ENCODE data around the gene TMEM52. TPM values are rescaled to one million over a fixed set of nuclear protein-coding genes. Genes with fewer than 3 reads are reported as not detected.

Gene TMEM52
- polyA plus RNA-seq, 1 donor = 134 TPM

DNA sequence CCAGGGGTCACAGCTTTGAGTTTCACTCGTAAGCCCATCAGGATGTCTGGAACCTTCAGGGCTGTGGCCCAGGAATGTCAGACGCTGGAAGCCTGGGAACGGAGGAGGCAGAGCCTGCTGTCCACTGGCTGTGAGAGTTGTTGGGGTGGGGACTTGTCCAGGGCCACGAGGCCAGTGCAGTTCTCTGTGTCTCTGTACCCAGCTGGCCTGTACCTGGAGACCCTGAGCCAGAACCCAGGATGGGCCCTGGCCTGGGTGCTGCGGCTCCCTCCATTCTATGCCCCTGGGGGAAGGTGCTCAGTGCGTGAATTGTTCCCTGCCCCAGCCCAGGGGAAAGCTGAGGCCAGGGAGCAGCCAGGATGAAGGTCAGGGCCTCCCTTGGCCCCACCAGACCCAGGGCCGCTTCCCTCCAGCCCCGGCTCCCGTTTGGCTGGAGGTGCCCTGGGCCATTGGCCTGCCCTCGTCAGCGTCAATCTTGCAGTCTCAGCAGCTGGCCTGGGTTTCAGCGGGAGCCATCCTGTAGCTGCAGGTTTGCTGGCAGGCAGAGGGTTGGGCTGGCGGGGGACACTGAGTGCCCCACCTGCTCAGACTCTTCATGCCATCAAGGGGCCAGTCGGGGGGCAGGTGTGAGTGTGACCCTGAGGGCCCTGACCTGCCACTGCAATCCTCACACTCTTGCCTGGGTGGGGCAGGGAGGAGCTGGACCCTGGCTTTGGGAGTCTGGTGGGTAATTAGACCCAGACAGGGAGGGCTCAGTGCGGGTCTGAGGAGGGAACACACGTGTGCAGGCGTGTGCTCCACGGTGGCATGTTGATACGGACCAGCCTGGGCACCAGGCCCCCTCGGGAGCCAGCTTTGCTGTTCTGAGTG, 4.7 kb downstream of the TMEM52 start:
- no peak for DNase-seq

DNA sequence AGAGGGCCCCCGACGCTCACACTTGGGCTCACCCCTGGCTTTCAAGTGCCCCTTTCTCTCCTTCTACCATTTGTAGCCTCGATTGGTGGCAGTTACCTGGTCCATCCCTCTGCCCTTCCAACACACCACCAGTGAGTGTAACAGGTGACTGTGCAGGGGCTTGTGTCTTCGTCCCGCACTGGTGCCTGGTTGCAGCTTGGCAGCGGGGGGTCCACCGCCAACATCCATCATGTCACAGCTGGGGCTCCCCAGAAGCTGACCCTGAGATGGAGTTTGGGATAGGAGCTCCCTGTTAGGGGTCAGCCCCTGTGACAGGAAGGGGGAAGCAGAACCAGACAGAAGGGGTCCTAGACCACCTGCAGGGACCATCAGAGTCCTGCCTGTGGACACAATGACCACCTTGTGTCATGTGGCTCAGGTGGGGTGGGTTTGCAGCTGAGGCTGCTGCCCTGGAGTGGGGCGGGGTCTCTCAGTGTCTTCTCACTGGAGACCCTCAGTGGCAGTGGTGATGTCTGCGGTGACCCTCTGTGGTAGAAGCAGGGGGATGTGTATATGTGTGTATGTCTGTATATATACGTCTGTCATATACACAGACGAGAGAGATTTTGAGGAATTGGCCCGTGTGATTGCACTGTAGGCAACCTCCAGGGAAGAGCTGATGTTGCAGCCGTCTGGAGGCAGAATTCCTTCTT, 7.6 kb downstream of the TMEM52 start:
- DNase-seq = no peak

DNA sequence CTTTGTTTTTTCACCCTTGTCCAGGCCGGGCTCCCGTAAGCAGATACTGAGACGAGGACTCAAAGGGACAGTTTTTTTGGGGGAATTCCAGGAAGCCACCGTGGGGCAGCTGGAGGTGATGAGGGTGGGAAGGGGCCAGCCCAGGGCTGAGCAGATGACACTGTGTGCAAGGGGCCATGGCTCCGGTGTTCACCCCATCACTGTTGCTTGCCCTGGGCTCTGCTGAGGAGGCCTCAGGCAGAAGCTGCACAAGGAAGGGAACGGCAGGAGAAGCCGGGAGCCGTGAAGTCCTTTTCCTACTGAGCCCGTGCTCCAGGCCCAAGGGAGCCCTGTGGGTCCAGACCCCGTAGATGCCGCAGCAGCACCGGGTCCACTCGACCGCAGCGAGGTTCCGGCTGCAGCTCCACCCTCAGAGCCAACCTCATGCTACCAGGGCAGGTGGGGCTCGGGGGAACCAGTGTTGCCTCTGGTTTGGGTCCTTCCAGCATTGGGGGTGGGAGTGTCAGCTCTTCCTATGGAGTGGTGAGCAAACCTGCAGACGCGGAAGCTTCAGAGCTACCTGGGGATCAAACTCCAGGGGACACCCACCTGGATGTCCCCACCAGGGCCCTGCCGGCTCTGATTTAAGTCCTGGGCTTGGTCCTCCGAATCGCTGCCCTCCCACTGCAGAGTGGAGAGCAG, 8.3 kb downstream of the TMEM52 start:
- DNase-seq = no peak

DNA sequence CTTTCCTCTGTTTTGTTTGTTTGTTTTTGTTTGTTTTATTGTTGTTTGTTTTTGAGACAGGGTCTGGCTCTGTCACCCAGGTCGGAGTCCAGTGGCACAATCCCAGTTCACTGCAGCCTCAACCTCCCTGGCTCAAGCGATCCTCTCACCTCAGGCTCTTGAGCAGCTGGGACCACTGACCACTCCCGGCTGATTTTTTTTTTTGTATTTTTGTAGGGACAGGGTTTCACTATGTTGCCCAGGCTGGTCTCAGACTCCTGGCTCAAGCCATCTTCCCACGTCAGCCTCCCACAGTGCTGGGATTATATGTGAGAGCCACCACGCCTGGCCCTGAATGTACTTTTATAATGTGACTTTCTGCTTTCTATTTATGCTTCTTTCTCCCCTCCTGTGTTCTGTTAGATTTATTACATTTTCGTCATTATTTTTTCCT, 9.0 kb downstream of the TMEM52 start:
- DNase-seq = no peak

DNA sequence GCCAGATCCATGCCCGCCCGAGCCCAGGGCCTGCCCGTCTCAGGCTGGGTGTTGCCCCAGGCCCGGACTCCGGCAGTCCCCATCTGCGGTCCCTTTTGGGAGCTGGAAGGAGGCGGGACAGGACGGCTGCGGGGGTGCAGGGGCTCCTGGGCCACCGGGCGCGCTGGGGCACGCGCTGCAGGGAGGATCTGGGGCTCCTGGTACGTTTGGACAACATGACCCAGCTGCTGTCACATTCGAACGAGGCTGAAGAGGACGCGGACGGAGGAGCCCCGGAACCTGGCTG, 10.6 kb downstream of the TMEM52 start:
- DNase-seq = no peak

DNA sequence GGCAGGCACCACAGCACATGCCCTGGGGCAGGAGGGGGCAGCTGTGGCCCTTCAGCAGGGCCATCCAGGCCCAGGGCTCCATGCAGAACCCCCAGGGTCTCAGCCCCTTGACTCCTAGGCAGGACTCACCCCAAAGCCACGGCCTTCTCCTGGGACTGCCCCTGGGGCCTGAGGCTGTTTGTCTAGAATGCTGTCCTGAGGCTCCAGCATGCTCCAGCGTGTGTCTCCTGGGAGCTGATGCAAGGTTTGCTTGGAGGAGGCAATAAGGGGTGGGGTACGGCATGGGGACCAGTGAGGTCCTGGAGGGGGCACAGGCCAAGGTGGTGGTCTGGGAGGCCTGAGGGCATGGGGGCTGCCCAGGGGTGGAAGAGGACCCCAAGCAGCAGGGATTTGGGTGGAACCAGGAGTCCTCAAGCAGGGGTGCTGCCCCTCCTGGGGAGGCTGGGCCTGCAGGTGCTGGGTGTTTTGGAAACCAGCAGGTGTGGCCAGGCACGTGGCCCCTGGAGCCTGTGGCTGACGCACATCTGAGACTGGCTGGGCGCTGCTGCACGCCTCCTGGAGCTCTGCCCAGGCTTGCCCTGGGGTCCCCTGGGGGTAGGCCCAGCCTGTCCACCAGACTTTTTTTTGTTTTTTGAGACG, 11.9 kb downstream of the TMEM52 start:
- no peak for DNase-seq

DNA sequence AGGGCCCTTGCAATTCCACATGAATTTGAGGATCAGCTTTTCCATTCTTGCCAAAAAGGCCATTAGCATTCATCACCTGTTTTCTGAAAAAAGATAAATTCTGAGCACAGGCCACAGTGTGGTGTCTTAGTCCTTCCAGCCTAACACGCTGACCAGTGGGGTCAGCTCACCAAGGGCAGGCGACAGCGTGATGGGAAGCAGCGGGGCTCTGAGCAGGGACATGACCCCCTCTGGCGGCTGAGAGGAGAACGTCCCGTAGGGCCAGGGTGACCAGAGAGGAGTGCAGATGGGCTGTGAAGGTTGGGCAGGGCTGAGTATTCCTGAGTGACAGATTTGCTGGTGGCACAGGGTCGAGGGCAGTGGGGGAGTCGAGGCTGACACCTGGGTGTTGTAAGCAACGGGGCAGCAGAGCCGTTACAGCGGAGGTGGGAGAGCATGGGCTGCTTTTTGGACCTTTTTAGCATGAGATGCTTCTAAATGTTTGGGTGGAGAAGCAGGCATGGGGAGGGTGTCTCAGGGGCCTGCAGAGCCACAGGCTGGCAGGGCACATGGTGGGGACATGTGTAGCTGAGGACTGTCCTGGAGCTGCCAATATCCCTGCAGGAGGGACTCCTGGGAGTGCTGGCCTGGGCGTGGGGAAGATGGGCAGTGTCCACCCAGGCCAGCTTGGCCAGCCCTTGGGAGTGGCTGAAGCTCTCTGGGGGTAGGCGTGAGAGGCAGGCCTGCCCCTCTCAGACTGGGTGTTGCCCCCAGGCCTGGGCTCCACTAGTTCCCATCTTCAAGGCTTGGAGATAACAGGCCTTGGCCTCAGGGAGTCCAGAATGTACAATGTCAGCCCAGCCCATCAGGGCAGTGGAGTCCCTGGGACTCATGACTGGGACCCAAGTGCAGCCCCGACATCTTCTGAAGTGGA, 12.6 kb downstream of the TMEM52 start:
- DNase-seq = peak; percentile 81

DNA sequence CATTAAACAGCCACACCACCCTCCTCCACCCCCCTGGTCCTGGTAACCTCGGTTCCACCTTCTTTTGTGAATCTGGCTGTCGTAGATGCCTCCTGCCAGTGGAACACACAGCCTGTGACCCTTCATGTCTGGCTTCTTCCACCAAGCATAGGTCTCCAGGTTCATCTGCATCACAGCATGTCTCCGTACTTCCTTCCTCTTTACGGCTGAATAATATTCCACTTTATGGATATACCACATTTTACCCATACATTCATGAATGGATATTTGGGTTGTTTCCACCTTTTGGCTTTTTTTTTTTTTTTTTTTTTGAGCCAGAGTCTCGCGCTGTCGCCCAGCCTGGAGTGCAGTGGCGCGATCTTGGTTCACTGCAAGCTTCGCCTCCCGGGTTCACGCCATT, 15.9 kb downstream of the TMEM52 start:
- DNase-seq = no peak

DNA sequence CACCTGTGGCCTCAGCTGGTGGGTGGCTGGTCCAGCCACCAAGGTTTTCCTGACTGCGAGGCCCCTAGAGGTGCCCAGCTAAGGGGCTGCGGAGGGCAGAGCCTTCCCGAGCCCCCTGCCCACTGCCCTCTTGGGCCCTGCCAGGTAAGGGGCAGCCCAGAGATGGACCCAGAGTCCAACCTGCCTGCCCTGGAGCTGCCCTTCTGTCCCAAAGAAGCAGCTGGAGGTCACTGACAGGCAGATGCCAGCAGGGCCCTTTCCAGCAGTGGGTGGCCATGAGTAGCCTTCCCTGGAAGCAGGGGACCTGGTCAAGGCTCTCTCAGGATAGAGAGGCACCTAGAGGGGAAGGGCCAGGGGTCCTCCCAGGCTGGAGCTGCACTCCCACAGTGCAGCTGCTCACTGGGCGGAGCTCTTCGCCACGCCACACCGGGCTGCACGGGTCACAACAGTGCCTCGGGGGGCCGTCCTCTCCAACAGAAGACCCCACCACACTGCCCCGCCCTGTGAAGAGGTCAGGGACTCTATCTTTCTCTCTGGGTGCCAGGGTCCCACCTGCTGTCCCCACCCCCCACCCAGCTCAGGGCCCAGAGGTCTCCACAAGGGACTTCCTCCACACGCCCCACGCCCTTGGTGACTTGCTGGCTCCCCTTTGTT, 17.3 kb downstream of the TMEM52 start:
- DNase-seq = no peak

DNA sequence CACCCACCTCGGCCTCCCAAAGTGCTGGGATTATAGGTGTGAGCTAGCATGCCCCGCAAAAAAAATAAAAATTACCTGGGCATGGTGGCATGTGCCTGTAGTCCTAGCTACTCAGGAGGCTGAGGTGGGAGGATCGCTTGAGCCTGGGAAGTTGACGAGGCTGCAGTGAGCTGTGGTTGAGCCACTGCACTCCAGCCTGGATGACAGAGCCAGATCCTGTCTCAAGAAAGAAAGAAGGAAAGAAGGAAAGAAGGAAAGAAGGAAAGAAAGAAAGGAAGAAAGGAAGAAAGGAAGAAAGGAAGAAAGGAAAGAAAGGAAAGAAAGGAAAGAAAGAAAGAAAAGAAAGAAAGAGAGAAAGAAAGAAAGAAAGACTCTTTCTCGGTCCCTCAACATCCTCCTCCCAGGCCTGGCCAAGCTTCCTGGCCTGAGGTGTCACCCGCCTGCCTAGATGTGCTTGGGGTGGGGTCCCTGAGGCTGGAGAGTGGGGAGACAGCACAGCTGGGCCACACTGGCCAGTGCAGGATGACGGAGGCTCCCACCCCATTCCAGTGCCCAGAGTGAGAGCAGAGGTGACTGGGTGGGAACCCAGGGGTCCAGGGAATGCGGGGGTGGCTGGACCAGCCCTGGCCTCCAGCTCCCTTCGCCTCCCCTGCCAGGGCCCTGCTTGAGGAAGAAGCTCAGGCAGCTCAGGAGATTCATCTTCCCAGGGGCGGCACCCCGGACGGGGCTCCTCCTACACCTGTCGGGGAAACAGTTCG, 18.0 kb downstream of the TMEM52 start:
- no peak for DNase-seq

DNA sequence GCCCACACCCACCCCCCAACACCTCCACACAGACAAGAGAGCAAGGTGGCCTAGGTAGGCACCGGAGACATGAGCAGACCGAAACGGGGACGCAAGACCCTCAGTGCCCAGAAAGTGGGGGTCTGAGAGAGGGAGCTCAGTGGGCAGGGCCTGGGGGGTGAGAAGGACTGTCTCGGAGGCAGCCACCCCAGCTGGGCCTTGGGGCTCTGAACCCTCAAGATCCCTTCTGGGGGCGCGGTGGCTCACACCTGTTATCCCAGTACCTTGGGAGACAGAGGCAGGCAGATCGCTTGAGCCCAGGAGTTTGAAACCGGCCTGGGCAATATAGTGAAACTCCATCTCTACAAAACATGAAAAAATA, 19.1 kb downstream of the TMEM52 start:
- no peak for DNase-seq

DNA sequence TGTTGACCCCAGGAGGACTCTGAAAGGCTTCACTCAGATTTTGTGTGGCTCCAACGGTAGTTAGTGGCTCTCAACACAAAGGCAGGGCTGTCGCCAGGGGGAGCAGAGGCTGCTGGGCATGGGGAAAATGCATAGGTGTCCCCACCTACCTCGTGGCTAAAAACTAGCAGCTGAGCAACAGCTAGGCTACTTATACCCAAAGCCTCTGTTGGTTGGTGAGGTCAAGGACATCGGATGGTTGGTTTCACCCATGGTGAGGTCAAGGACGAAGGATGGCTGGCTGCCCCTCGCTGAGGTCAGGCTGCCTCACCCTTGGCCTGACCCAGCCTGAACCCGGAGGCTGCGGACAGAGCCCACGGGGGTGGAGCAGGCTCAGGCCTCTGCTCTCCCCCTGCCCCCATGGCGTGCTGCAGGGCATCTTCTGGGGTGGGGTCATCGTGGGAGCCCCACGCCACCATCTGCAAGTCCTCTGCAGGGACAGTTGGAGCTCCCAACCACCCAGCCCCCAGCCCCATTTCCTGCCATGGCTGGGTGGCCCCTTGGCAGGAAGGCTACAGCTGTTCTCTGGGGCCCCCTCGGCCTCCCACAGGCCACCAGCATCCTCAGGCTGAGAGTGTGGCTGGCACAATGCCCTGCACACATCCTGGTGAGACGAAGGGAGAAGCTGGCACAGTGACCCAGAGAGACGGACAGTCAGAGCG, 19.7 kb downstream of the TMEM52 start:
- DNase-seq = no peak

DNA sequence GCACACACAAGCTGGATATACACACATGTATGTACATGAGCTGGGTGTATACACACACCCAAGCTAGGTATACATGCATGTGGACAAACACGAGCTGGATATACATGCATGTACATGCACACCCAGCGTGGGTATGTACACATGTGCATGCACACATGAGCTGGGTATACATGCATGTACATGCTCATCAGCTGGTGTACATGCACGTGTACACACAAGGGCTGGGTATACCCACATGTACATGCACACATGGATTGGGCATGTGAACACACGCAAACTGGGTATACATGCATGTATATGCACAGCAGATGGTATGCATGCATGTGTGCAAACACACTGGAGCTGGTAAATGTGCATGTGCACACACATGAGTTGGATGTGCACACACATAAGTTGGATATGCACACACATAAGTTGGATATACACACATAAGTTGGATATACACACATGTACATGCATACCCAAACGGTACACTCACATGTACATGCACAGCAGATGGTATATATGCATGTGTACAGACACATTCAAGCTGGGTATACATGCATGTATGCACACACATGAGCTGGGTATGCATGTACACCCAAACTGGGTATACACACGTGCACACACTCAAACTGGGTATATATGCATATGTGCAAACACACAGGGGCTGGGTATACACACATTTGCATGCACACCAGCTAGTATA, 20.7 kb downstream of the TMEM52 start:
- no peak for DNase-seq

DNA sequence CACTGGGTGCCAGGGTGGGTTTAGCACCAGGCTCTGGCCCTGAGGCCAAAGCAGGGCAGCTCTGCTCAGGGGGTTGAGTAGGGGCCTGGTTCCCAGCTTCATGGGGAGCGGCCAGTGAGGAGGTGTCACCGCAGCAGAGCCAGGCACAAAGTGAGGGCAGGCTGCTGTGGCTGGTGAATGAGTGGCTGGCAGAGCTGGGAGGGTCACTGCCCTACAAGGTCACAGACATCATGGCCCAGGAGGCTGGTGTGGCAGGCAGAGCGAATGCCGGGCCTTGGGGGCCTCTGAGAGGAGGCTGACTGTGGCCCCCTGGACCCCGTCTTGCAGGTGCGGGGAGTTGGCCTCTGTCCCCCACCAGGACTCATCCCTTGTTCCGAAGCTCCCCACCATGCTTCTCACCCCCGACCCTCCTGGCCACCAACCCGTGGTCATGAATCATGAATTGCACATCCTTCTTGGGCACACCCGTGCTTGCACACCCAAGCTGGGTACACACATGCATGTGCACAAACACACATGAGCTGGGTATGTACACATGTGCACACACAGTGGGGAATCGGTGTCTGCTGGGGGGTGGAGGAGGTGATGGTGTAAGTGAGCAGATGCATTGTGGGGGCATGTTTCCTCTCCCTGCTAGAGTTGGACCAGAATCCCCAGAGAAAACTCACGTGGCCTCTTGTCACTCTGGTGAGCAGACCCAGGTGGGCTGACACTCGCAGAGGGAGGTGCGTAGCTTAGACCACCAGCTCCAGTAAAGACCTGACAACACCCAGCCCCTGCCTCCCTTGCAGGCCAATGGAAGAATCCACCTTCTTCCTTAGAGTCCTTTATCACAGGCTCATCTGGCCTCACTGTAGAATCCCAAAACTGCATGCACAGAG, 23.4 kb downstream of the TMEM52 start:
- DNase-seq = no peak

DNA sequence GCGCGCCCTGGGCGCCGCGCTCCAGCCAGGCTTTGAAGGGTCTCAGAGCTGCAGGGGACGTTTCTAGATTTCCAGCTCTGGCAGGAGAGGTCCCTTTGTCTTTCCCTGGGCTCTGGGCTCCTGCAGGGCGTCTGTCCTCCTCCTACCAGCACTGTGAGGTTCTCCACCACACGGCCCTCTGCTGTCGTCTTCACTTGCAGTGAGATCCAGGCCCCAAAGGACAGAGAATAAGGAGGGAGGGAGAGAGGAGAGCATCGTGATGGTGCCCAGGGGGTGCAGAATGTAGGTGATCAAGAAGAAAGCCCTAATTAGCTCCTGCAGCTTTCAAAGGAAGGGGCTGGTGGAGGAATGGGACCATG, 24.0 kb downstream of the TMEM52 start:
- DNase-seq = no peak

DNA sequence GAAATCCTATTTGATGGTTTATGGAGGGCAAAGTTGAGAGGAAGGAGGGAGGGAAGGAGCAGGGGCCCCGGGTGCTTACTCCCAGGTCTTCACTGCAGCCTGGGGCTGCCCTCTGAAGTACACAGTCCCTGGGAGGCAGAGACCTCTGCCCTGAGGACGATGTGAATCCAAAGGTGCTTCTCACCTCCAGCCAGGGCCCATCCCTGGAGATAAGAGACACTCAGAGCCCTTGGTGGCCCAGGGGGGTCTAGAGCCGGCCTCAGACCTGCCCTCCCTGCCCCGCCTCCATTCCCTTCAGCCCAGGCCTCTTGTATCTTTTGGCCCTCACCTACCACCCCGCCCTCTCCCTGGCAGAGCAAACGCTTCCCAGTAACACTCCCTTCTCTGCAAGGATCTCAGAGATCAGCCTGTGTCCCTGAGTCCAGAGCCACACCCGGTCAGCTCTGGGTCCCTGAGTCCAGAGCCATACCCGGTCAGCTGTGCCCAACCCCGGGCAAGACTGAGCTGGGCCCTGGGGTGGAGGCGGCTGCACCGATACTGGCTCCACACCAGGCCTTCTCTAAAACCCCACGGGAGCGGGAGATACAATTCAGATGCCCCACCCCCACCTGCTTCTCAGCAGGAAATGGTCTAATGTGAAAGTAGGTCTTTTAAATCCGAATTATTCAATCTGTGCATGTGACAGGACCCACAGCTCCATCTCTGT, 24.6 kb downstream of the TMEM52 start:
- no peak for DNase-seq

DNA sequence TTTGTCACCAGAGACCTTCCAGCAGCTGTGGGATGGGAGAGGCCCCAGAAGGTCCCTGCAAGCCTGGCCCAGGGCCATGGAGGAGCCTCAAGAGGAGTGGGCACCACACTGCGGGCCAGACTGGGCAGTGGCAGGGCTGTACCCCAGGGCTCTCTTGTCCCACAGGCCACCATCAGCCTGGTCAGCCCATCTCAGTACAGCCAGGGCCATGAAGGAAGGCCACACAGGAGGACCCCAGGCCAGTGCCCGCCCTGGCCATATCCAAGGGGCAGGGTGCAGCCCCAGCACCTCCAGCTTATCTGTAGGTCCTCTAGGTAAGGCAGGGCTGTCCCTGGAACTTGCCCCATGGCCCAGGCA, 25.1 kb downstream of the TMEM52 start:
- no peak for DNase-seq
